ENCODE measurements around the gene VANGL2. TPM values are rescaled to one million over a fixed set of nuclear protein-coding genes. Genes with fewer than 3 reads are reported as not detected.
"Not testable (repeated sequence)": the region's sequence is repeated elsewhere in the genome, so short reads cannot be mapped to it uniquely, and the experiment has no call there.

Gene VANGL2
- total RNA-seq, 5 donors from 2014 or later (not counting 1 experiment from before 2014, with no cell fraction given) = 0.16 to 0.26 (median 0.20) TPM; not detected in 2

DNA sequence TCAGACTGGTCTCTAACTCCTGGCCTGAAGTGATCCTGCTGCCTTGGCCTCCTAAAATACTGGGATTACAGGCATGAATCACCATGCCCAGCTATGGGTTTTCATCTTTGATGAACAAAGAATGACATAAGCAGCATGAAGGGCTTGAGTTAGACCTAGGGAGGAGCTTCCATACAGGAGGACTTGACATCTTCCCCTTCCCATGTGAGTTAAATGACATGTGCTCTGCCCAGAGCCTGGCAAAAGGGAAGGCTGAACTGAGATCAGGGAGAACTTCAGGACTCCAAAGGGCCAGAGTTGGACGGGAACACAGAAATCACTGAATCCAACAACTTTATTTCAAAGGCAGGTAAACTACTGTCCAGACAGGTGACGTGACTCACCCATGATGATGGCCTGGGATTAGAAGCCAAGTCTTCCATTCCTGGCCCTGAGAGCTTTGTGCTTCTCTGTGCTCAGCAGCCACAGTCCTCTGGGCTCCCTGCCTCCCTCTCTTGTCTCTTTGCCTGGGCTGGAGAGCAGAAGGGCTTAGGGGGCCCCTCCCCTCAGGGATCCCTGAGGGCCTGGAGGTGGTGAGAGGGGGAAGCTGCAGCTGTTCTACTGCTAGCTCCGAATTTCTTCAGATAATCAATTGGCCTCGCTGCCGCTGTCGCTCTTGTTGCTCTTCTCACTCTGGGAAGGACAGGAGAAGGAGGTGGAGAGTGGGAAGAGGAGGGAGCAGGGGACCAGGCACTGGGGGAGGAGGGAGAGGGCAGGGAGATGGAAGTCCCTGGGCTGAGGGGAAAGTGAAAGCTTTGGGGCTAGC lies 25.9 kb upstream of the VANGL2 start:
- CTCF ChIA-PET = no interaction called here
- peaks cover 14 to 15% (median 14%) of the 10 kb centered on the region in 3 donors for H3K4me1 Mint-ChIP-seq
- peaks cover 0 to 3% of the 10 kb centered on the region in 2 donors for H3K27me3 Mint-ChIP-seq
- Histone ChIP-seq H3K4me1 (ENCODE audit: control insufficient read depth in 1 of 2, extremely low read depth in 1 of 2, insufficient read depth in 2 of 2, low read length in 2 of 2) (peaks cover 2 to 11% of the 10 kb centered on the region in 2 experiments), H3K27me3 (replicated peaks in 1 of 2; ENCODE audit: control insufficient read depth in 2 of 2, extremely low read depth in 1 of 2, insufficient read depth in 2 of 2, low read length in 1 of 2) (peaks cover 0 to 7% of the 10 kb centered on the region in 2 experiments), H3K27ac (ENCODE audit: low read length) (no peak overlapping the region), H3K36me3 (ENCODE audit: control insufficient read depth in 2 of 2, extremely low read depth in 1 of 2, insufficient read depth in 1 of 2, low read length in 1 of 2) (no peaks in the 10 kb centered on the region), H3K9me3 (no peaks in the 10 kb centered on the region), H3K4me3 (ENCODE audit: control insufficient read depth in 1 of 2, extremely low read depth in 1 of 2, low read length in 1 of 2) (no peak overlapping the region)
- POLR2A ChIA-PET = no interaction called here
- no peaks in the 10 kb centered on the region for H3K36me3 Mint-ChIP-seq
- H3K4me3 Mint-ChIP-seq = no peak overlapping the region
- ATAC-seq (replicated peaks in 1 of 4) = no peak
- DNase-seq = no peak
- no peak overlapping the region for H3K27ac Mint-ChIP-seq
- H3K9me3 Mint-ChIP-seq = no peaks in the 10 kb centered on the region
- 82% methylated on average over 6 of the region's 6 CpGs for WGBS (ENCODE audit: insufficient coverage)

DNA sequence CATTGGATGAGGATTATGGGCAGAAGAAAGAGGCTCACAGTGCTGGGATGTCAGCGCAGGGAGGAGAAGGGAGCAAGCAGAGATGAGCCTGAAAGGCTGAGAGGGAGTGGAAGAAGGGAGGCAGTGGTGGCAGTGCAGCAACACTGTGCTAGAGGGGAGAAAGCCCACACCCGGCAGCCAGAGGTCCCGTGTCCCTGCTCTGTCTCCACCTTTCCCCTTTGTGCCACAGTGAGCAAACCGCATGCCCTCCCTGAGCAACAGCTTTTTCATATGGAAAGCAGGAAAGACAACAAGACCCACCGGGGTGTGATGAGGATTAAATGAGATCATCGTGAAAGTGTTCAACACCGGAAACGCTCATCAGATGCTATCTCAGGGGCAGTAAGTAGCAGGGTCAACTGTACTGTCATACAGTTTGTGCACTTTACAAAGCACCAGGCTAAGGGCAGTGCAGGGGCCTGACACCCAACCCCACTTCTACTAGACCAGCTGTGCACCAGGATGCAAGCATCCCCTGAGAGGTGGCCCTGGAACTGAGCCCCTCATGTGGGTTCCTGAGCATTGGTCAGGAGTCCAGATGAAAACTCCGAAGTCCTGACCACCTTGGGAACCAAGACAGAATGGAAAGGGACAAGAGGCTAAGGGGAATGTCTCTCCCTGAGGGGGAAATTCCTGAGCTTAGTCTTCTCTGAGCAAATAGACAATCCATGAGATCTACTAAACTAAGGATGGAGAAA lies 24.4 kb upstream of the VANGL2 start:
- H3K4me3 ChIP-seq (ENCODE audit: control insufficient read depth in 1 of 2, extremely low read depth in 1 of 2, low read length in 1 of 2) = no peak overlapping the region
- H3K27ac ChIP-seq (ENCODE audit: low read length) = no peak overlapping the region
- ATAC-seq (replicated peaks in 1 of 4) (peak in 3 of 4 experiments; percentile 26 to 42 (median 41)), DNase-seq (peak in 1 of 35 experiments; percentile 23)
- H3K4me1 ChIP-seq (ENCODE audit: control insufficient read depth in 1 of 2, extremely low read depth in 1 of 2, insufficient read depth in 2 of 2, low read length in 2 of 2) = peaks cover 2 to 11% of the 10 kb centered on the region in 2 experiments
- CTCF ChIA-PET = interaction anchor here (0.8 to 1.4 kb wide), 9 partner anchors 22 to 290 kb away, joined by 3 to 6 read pairs (median 4); partner anchors contain the start of gene CASQ1 (in 1 of the 2)
- Mint-ChIP-seq H3K36me3 (no peaks in the 10 kb centered on the region), H3K9me3 (no peaks in the 10 kb centered on the region), H3K27ac (peak overlapping the region in 1 of 2 donors; percentile 57), H3K4me1 (peaks cover 14 to 15% (median 14%) of the 10 kb centered on the region in 3 donors), H3K4me3 (peak overlapping the region in 1 of 3 donors; percentile 8), H3K27me3 (peaks cover 0 to 3% of the 10 kb centered on the region in 2 donors)
- POLR2A ChIA-PET = interaction anchor here in 1 of 2 donors (0.6 kb wide), 2 partner anchors 30 to 64 kb away, joined by 7 to 10 read pairs; no protein-coding TSS in a partner anchor
- H3K27me3 ChIP-seq (replicated peaks in 1 of 2; ENCODE audit: control insufficient read depth in 2 of 2, extremely low read depth in 1 of 2, insufficient read depth in 2 of 2, low read length in 1 of 2) = peaks cover 0 to 7% of the 10 kb centered on the region in 2 experiments
- H3K36me3 ChIP-seq (ENCODE audit: control insufficient read depth in 2 of 2, extremely low read depth in 1 of 2, insufficient read depth in 1 of 2, low read length in 1 of 2) = no peaks in the 10 kb centered on the region
- no peaks in the 10 kb centered on the region for H3K9me3 ChIP-seq
- 43% methylated on average over 2 of the region's 9 CpGs for WGBS (ENCODE audit: insufficient coverage)

GRCh38 chr1:160376525-160377131 lies 23.7 kb upstream of the VANGL2 start:
- 17% methylated on average over 1 of the region's 5 CpGs for WGBS (ENCODE audit: insufficient coverage)
- H3K4me1 Mint-ChIP-seq = peaks cover 14 to 15% (median 14%) of the 10 kb centered on the region in 3 donors
- peak in 6 of 35 experiments; percentile 9 to 72 (median 26) for DNase-seq
- Histone ChIP-seq H3K27ac (ENCODE audit: low read length) (no peak overlapping the region), H3K36me3 (ENCODE audit: control insufficient read depth in 2 of 2, extremely low read depth in 1 of 2, insufficient read depth in 1 of 2, low read length in 1 of 2) (no peaks in the 10 kb centered on the region), H3K27me3 (replicated peaks in 1 of 2; ENCODE audit: control insufficient read depth in 2 of 2, extremely low read depth in 1 of 2, insufficient read depth in 2 of 2, low read length in 1 of 2) (peaks cover 0 to 7% of the 10 kb centered on the region in 2 experiments), H3K4me1 (ENCODE audit: control insufficient read depth in 1 of 2, extremely low read depth in 1 of 2, insufficient read depth in 2 of 2, low read length in 2 of 2) (peaks cover 2 to 11% of the 10 kb centered on the region in 2 experiments), H3K9me3 (no peaks in the 10 kb centered on the region), H3K4me3 (ENCODE audit: control insufficient read depth in 1 of 2, extremely low read depth in 1 of 2, low read length in 1 of 2) (no peak overlapping the region)
- H3K27ac Mint-ChIP-seq = no peak overlapping the region
- H3K27me3 Mint-ChIP-seq = peaks cover 0 to 3% of the 10 kb centered on the region in 2 donors
- ChIA-PET POLR2A (interaction anchor here in 1 of 2 donors (0.6 kb wide), 1 partner anchor 64 kb away, joined by 7 read pairs; no protein-coding TSS in a partner anchor), CTCF (interaction anchor here (0.7 to 1.4 kb wide), 11 partner anchors 10 to 291 kb away, joined by 3 to 6 read pairs (median 3); partner anchors contain the start of gene CASQ1 (in 1 of the 2))
- no peaks in the 10 kb centered on the region for H3K9me3 Mint-ChIP-seq
- H3K4me3 Mint-ChIP-seq = peak overlapping the region in 1 of 3 donors; percentile 8
- H3K36me3 Mint-ChIP-seq = no peaks in the 10 kb centered on the region
- peak; percentile 74 to 76 (median 76) for ATAC-seq (replicated peaks in 1 of 4)

- H3K4me1 Mint-ChIP-seq = peaks cover 14 to 15% (median 14%) of the 10 kb centered on the region in 3 donors
Measured at GRCh38 chr1:160377585-160378206, 22.7 kb upstream of the VANGL2 start.

DNA sequence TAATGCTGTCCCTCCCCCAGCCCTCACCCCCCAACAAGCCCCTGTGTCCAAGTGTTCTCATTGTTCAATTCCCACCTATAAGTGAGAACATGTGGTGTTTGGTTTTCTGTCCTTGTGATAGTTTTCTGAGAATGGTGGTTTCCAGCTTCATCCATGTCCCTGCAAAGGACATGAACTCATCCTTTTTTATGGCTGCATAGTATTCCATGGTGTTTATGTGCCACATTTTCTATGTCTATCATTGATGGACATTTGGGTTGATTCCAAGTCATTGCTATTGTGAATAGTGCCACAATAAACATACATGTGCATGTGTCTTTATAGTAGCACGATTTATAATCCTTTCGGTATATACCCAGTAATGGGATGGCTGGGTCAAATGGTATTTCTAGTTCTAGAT lies 15.6 kb upstream of the VANGL2 start:
- H3K9me3 ChIP-seq; H3K4me1 ChIP-seq (ENCODE audit: control insufficient read depth in 1 of 2, extremely low read depth in 1 of 2, insufficient read depth in 2 of 2, low read length in 2 of 2); H3K27me3 Mint-ChIP-seq; H3K4me3 ChIP-seq (ENCODE audit: control insufficient read depth in 1 of 2, extremely low read depth in 1 of 2, low read length in 1 of 2); DNase-seq; ATAC-seq (replicated peaks in 1 of 4); H3K36me3 Mint-ChIP-seq; H3K4me1 Mint-ChIP-seq; H3K27ac ChIP-seq (ENCODE audit: low read length); H3K4me3 Mint-ChIP-seq; H3K9me3 Mint-ChIP-seq; POLR2A ChIA-PET; H3K36me3 ChIP-seq (ENCODE audit: control insufficient read depth in 2 of 2, extremely low read depth in 1 of 2, insufficient read depth in 1 of 2, low read length in 1 of 2); H3K27ac Mint-ChIP-seq; CTCF ChIA-PET; H3K27me3 ChIP-seq (replicated peaks in 1 of 2; ENCODE audit: control insufficient read depth in 2 of 2, extremely low read depth in 1 of 2, insufficient read depth in 2 of 2, low read length in 1 of 2): not testable (repeated sequence)
- no CpG with 5 or more reads among the region's 2 CpGs for WGBS (ENCODE audit: insufficient coverage)

More at GRCh38 chr1:160377585-160378206, 22.7 kb upstream of the VANGL2 start:
- POLR2A ChIA-PET = interaction anchor here in 1 of 2 donors (0.6 kb wide), 1 partner anchor 46 kb away, joined by 4 read pairs; no protein-coding TSS in a partner anchor
- H3K4me3 Mint-ChIP-seq = no peak overlapping the region
- ATAC-seq (replicated peaks in 1 of 4) (no peak), DNase-seq (peak in 1 of 35 experiments; percentile 5)
- H3K9me3 ChIP-seq = no peaks in the 10 kb centered on the region
- CTCF ChIA-PET = interaction anchor here in 1 of 2 donors (1.1 to 1.4 kb wide), 2 partner anchors 187 to 245 kb away, joined by 3 to 6 read pairs; partner anchors contain the start of gene CASQ1
- H3K27ac ChIP-seq (ENCODE audit: low read length) = no peak overlapping the region
- H3K36me3 Mint-ChIP-seq = no peaks in the 10 kb centered on the region
- no peaks in the 10 kb centered on the region for H3K9me3 Mint-ChIP-seq
- no peak overlapping the region for H3K27ac Mint-ChIP-seq
- H3K27me3 ChIP-seq (replicated peaks in 1 of 2; ENCODE audit: control insufficient read depth in 2 of 2, extremely low read depth in 1 of 2, insufficient read depth in 2 of 2, low read length in 1 of 2) = peaks cover 0 to 7% of the 10 kb centered on the region in 2 experiments
- H3K4me3 ChIP-seq (ENCODE audit: control insufficient read depth in 1 of 2, extremely low read depth in 1 of 2, low read length in 1 of 2) = no peak overlapping the region
- peaks cover 2 to 11% of the 10 kb centered on the region in 2 experiments for H3K4me1 ChIP-seq (ENCODE audit: control insufficient read depth in 1 of 2, extremely low read depth in 1 of 2, insufficient read depth in 2 of 2, low read length in 2 of 2)
- peaks cover 0 to 3% of the 10 kb centered on the region in 2 donors for H3K27me3 Mint-ChIP-seq
- H3K36me3 ChIP-seq (ENCODE audit: control insufficient read depth in 2 of 2, extremely low read depth in 1 of 2, insufficient read depth in 1 of 2, low read length in 1 of 2) = no peaks in the 10 kb centered on the region
- 88% methylated on average over 4 of the region's 7 CpGs for WGBS (ENCODE audit: insufficient coverage)
